Type B pancreatic cell (in vitro differentiated cells): ENCODE data around the gene MS4A4A. TPM values are rescaled to one million over a fixed set of nuclear protein-coding genes. Genes with fewer than 3 reads are reported as not detected.

Source experiments
- DNase-seq: peaks from one replicate; pipeline ENCODE4 v3.0.0; 2021; ENCODE audit warnings: mixed read lengths; ENCODE audit not compliant: unreplicated experiment; ENCODE audit errors: extremely low spot score
- H3K27ac Mint-ChIP-seq: 2 replicates; pipeline ENCODE4 v1.8.0; 2021; ENCODE audit warnings: mild to moderate bottlenecking, mixed read lengths
- H3K27me3 Mint-ChIP-seq: 2 replicates; pipeline ENCODE4 v1.8.0; 2021; ENCODE audit warnings: mixed read lengths
- H3K36me3 Mint-ChIP-seq: 2 replicates; pipeline ENCODE4 v1.8.0; 2021; ENCODE audit warnings: mixed read lengths
- H3K4me1 Mint-ChIP-seq: one replicate; pipeline ENCODE4 v1.8.0; 2021; ENCODE audit warnings: mixed read lengths; ENCODE audit not compliant: unreplicated experiment
- H3K4me3 Mint-ChIP-seq: 2 replicates; pipeline ENCODE4 v1.8.0; 2021; ENCODE audit warnings: mild to moderate bottlenecking, mixed read lengths
- H3K9me3 Mint-ChIP-seq: 2 replicates; pipeline ENCODE4 v1.8.0; 2021; ENCODE audit warnings: mixed read lengths
- CTCF ChIP-seq: fragments of 200-600 bp; sonication (generic); conservative IDR thresholded peaks from 2 replicates; pipeline ENCODE4 v1.5.0; 2021; ENCODE audit warnings: antibody characterized with exemption, mild to moderate bottlenecking
- total RNA-seq: library from RNA; stranded (reverse); gene quantifications from 2 replicates; pipeline ENCODE4 v1.2.1, GENCODE V29; 2021; ENCODE audit warnings: low replicate concordance

MS4A4A gene
- total RNA-seq, 1 donor from 2014 or later = not detected

GRCh38 chr11:60336767-60337391 is 56.4 kb downstream of the MS4A4A start:
- Mint-ChIP-seq H3K27ac (no peak overlapping the region), H3K9me3 (no peaks in the 10 kb centered on the region), H3K36me3 (no peaks in the 10 kb centered on the region), H3K4me3 (no peak overlapping the region), H3K27me3 (no peaks in the 10 kb centered on the region), H3K4me1 (no peaks in the 10 kb centered on the region)
- TF ChIP-seq CTCF = no peak
- DNase-seq = no peak

- no peak overlapping the region for H3K27ac Mint-ChIP-seq
- no peak overlapping the region for H3K4me3 Mint-ChIP-seq
- H3K9me3 Mint-ChIP-seq = no peaks in the 10 kb centered on the region
- H3K4me1 Mint-ChIP-seq = no peaks in the 10 kb centered on the region
- no peaks in the 10 kb centered on the region for H3K27me3 Mint-ChIP-seq
- TF ChIP-seq CTCF = no peak
- H3K36me3 Mint-ChIP-seq = no peaks in the 10 kb centered on the region
- no peak for DNase-seq
Observed at GRCh38 chr11:60338053-60338452, 57.6 kb downstream of the MS4A4A start.

GRCh38 chr11:60339356-60339755 is 58.9 kb downstream of the MS4A4A start:
- Mint-ChIP-seq H3K27me3 (no peaks in the 10 kb centered on the region), H3K27ac (no peak overlapping the region), H3K4me3 (no peak overlapping the region), H3K9me3 (no peaks in the 10 kb centered on the region), H3K4me1 (no peaks in the 10 kb centered on the region), H3K36me3 (no peaks in the 10 kb centered on the region)
- DNase-seq = no peak
- TF ChIP-seq CTCF = no peak

GRCh38 chr11:60343094-60343704 is 62.7 kb downstream of the MS4A4A start:
- H3K4me1 Mint-ChIP-seq = no peaks in the 10 kb centered on the region
- H3K4me3 Mint-ChIP-seq = no peak overlapping the region
- no peaks in the 10 kb centered on the region for H3K9me3 Mint-ChIP-seq
- DNase-seq = no peak
- H3K36me3 Mint-ChIP-seq = no peaks in the 10 kb centered on the region
- no peak overlapping the region for H3K27ac Mint-ChIP-seq
- TF ChIP-seq CTCF = peak; percentile 81
- H3K27me3 Mint-ChIP-seq = no peaks in the 10 kb centered on the region

- TF ChIP-seq CTCF = no peak
- no peak overlapping the region for H3K27ac Mint-ChIP-seq
- H3K4me3 Mint-ChIP-seq = no peak overlapping the region
- H3K4me1 Mint-ChIP-seq = no peaks in the 10 kb centered on the region
- H3K27me3 Mint-ChIP-seq = no peaks in the 10 kb centered on the region
- no peaks in the 10 kb centered on the region for H3K36me3 Mint-ChIP-seq
- no peaks in the 10 kb centered on the region for H3K9me3 Mint-ChIP-seq
- no peak for DNase-seq
Observed at GRCh38 chr11:60344146-60344545, 63.7 kb downstream of the MS4A4A start.
